Gastrocnemius medialis (tissue), 4 donors: Measurements from ENCODE around the gene TP63.

Experiments
- POLR2A ChIP-seq, 2 donors: fragments of 450-650 bp; IDR thresholded peaks; one replicate each; pipeline ENCODE4 v1.6.1; 2017; ENCODE audit warnings: antibody characterized with exemption in 2 of 2, mild to moderate bottlenecking in 2 of 2, moderate library complexity in 2 of 2
- TF ChIP-seq, protein P1 (sequence below), 5 experiments: fragments of 450-650 bp in 3 of 5; fragments of 200-600 bp in 2 of 5; sonication (generic) in 2 of 5; IDR thresholded peaks in 4 of 5; conservative IDR thresholded peaks in 1 of 5; 1 replicate in 4 of 5; 2 replicates in 1 of 5; pipeline ENCODE4 v1.5.1; 2016 to 2019; ENCODE audit warnings: antibody characterized with exemption in 5 of 5, mild to moderate bottlenecking in 3 of 5, moderate library complexity in 3 of 5

DNA sequence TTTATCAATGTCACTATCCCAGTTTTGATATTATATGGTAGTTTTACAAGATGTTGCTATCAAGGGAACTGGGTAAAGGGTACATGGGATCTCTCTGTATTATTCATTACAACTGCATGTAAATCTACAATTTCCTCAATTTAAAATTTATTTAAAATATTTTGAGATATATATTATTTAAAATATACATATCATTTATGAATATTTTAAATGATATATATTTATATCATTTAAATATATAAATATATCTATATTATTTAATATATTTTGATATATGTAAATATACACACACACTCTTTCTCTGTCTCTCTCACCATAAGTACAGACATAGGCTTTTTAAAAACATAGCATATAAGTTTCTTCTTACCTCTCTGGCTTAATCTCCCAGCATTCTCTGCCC is 104.7 kb downstream of the TP63 start:
- TF ChIP-seq, protein P1, sequence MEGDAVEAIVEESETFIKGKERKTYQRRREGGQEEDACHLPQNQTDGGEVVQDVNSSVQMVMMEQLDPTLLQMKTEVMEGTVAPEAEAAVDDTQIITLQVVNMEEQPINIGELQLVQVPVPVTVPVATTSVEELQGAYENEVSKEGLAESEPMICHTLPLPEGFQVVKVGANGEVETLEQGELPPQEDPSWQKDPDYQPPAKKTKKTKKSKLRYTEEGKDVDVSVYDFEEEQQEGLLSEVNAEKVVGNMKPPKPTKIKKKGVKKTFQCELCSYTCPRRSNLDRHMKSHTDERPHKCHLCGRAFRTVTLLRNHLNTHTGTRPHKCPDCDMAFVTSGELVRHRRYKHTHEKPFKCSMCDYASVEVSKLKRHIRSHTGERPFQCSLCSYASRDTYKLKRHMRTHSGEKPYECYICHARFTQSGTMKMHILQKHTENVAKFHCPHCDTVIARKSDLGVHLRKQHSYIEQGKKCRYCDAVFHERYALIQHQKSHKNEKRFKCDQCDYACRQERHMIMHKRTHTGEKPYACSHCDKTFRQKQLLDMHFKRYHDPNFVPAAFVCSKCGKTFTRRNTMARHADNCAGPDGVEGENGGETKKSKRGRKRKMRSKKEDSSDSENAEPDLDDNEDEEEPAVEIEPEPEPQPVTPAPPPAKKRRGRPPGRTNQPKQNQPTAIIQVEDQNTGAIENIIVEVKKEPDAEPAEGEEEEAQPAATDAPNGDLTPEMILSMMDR (IDR thresholded peaks at IDR 0.05 in 4 of 5, conservative IDR thresholded peaks at IDR 0.05 in 1 of 5): no peak
- TF ChIP-seq POLR2A (IDR thresholded peaks at IDR 0.05): no peak
